ENCODE measurements around the gene CHN2.

Gene CHN2

DNA sequence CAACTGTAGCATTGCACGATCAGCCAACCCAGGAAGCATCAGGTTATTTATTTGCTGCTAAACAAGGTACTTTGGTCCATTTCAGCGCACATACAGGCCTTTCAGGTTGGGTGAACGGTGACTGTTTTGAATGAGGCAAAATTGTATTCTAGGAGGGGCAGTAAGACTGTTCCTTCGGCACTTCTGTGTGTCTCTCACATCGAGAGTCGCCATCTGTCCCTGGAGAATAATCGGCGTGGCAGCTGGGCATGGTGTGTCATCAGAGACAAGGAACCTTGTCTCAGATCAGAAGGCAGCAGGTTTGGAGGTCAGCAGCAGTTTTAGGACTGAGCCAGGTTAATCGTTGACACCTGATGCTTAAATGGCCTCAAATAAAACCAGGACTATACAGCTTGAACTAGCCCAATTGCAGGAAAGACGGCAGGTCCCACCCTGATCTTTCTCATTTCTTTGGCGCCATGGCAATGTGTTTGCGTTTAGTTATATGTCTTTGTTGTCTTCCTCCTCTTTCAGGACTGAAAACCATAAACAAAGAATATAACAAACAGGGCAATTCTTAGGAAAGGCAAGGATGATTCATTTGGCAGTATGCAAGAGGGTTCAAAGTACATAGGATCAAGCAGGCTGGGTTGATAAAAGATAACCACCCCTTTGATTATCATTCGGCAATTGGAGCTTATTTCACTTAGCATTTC, 277.0 kb downstream of the CHN2 start:
- no peak for DNase-seq (ENCODE audit: low spot score)

DNA sequence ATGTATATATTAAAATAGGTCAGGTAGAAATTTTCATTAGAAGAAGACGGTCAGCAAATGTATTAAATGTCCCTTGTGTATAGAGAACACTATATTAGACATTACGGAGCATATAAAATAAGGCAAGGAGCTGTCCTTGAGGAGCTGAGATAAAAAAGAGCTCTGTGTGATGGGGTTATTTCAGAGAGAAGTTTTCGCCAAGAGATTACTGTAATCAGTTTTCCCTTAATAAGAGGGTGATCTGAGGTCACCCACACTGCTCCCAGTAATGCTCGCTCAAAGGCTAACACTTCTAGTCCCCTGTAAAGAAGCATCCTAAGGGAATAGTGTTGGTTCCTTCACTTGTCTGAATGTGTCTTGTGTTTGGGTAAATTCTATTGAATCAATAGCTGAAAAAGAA, 282.3 kb downstream of the CHN2 start:
- no peak for DNase-seq (ENCODE audit: low spot score)

DNA sequence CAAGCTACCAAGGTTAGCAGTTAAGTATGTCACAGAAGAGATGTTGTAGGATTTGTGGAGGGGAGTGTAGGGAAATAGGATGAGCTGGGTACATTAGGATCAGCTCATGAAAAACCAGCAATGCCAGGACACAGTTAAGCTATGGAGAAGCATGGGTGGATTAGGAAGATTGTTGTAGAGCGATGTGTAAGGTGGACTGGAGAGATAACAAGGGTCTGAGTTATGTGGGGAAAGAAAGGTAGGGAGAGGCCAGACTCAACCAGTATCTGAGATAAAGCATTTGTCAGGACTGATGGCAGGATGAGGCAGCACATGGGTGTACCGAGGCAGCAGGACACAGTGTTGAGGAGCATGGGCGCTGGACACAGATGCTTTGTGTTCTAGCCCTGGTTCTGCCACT, 283.7 kb downstream of the CHN2 start:
- DNase-seq (ENCODE audit: low spot score): no peak

DNA sequence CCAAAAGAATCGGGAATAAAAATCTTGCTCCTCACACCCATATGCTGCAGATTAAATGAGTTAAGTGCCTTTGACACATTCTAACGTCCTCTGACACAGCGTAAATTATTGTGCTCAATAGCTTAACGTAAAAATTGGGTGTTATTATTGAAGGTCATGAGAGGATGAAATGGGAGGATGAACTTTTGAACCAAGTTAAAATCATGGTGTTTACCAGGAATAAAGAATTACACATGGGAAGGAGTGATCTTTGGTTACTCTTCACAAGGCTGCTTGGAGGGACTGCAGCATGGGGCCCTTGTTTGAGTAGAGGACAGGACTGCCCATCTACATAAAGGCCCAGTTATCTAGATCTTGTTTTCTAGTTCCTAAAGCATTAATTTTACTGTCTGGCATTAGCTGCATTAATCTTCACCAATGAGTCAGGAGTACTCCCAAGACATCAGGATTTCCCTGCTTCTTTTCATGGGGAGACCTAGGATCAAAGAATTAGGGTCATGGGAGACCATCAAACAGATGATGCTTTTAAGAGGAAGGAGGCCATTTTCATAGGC, 284.2 kb downstream of the CHN2 start:
- no peak for DNase-seq (ENCODE audit: low spot score)

DNA sequence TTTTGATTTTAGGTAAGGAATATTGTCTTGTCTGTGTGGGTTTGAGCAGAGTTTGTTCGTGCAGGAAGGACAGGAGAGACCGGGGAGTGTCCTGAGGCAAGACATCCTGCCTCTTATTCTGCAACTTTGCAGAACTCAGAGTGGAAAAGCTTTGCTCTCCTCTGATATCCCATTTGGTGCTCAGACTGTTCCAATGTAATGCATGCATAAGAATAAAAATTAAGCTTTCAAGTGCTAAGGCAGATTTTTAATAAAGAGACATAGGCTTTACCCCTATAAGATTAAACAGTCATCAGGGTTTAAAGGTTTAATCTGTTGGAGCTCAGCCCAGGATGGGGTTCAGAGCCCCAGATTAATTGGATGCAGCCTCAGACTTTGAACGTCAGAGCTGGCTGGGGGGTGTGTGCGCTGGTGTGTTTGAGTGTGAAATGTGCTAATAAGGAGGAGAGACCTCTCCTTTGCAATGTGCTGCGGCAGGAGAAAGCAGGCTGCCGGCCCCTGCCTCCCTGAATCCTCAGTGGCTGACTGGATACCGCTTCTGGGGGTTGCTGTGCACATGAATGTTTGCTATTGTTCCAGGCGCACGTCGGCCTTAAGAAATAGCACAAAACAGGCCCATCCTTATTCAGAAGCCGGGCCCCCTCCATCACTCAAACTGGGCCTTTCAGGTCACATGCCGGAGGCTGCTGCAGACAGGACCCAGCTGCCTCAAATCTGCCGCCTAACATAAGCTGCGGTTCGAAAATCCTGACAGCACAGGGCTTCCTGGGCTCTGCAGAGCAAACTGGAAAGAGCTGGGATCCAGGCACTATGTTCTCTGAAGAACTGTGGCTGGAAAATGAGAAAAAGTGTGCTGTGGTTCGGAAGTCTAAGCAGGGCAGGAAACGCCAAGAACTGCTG, 285.0 kb downstream of the CHN2 start:
- DNase-seq (ENCODE audit: low spot score): peak; percentile 63

DNA sequence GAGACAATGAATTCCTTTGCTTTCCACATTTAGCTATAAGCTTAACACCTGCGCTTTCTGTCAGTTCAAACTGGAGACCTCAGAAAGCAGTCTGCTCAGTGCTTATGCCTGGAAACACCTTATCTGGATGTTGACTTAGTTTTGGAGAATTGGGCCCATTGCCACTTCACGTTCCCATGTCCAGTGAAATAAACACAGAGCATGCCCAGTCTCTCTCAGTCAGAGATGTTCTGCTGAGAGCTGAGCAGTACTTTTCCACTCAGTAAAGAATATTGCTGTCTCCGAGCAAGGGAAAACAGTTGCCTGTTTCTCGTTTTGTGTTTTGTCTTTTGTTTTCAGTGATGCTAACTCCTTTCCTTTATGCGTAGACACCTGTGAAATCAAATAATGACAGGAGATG, 285.9 kb downstream of the CHN2 start:
- no peak for DNase-seq (ENCODE audit: low spot score)

DNA sequence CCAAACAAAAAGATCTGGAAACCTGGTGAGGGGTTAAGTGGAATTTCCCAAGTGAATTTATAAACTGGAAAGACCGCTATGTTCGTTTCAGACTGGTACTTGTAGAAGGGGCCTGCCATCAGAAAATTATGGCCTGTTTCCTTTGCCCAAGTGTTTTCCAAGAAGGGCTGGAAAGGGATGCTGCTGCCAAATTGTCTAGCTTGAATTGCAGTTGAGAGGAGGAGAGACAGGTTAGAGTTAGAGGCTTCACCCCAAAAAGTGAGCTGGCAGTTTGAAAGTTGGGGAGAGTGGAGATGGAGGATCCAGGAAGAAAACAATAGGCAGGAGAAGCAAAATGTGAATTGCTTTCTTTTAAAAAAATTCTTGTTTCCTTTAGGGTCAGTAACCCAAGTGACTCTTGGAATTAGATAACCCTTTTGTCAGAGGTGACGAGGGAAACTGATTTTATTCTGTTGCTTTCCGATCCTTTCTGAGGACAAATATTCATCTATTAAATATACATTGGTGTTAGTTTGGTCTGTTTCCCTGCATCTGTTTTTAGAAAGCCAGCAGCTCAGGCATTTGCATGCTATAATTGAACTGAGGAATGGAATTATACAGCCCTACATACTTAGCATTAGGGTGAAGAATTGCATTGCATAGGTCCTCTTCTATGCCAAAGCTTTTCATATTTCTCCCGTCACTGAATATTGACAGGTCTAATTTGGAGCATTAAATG, 286.5 kb downstream of the CHN2 start:
- no peak for DNase-seq (ENCODE audit: low spot score)

DNA sequence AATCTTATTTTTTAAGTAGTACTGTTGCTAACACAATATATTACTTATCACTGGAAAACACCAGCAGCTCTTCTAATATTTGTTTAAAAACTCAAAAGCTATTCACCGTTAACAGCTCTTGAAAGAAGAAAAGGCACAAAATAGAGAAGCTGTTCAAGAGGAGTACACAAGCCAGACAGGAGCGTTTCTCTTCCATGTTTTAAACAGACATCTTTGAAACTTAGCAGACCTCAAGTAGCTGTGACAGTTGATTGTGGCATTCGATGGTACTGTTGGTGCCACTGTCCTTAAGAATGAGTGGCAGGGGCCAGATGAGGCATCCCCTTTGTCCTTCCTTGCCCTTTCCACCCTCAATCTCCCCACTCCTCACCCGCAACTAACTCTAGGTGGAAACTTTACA, 287.5 kb downstream of the CHN2 start:
- no peak for DNase-seq (ENCODE audit: low spot score)

DNA sequence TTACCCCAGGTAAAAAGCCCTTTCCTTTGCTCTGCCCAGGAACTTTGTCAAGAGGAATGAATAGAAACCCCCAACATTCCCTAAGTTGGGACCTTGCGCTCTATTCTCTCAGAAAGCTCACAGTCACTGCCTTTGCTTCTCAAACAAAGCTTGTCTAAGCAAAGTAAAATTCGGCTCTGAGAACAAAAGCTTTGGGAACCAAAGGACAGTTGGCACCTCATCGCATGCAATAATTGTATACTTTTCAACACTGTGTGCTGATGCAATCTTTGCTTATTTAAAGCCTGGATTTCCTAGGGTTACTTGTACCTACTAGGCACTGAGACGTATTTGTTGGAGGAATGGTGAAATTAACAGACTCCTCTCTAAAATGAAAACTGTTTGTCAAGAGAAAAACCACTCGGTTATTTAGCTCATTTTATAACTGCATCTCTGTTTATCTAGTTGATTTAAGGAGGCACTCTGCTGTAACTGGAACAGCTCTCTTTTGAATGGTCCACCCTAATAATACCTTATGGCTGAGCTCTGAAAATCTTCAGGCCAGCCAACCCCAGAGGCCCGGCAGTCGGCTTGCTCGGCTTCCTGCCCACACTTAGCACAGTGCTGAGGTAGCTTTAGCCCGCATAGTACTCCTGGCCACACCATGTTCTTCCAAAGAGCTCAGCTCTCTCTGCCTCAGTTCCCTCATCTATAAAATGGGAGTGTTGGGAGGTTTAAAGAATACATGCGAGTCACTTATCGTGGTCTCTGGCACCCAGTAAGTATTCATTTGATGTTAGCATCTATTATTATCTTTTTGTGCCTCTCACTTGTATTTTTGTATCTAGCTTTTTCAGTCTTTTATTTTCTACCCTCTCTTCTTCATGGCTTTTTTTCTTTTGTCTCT, 288.9 kb downstream of the CHN2 start:
- DNase-seq (ENCODE audit: low spot score): no peak

DNA sequence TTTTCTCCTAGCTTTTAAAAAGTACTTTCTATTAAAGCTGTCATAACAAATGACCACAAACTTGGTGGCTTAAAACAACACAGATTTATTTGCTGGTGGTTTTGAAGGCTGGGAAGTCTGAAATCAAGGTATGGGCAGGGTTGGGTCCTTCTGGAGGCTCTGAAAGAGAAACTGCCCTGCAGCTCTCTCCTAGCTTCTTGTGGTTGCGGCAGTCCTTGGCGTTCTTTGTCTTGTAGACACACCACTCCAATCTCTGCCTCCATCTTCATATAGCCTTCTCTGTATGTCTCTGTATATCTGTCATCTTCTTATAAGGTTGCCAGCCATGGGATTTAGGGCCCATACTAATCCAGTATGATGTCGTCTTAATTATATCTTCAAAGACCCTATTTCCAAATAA, 289.7 kb downstream of the CHN2 start:
- no peak for DNase-seq (ENCODE audit: low spot score)

DNA sequence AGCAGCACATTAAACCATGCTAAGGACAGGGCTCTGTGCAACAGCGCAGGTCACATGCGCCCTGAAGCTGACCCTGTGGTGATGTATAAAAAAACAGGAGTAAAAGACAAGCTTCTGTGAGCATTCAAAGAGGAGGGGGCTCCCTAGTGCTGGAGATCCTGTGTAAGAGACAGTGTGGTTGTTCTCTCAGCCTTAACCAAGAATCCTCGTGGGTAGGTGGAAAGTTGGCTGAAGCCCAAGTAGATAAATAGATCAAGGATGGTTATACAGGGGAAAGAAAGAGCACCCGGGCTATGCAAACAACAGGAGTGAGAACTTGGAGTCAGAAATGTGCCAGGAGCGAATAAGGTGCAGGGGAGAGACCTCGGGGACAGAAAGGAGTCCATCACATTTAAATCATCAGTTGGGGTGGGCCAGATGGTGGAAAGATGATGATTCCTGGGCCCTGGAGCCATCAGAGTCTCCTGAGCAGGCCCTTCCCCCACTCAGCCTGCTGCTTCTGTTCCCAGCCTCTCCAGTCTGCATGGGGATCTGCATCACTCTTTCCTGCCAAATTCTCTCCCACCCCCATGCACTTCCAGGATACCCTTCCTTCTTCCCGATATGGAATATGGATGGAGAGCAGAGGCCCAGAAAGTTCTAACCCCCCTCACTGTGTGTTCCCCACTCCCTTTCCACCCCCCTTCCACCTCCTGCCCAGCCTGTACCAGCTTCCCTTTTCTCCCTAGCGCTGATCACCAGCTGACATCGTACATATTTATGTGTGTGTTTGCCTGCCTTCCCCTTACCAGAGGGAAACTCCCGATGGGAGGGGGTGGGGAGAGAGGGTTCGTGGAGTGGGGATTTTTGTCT, 291.0 kb downstream of the CHN2 start:
- no peak for DNase-seq (ENCODE audit: low spot score)

DNA sequence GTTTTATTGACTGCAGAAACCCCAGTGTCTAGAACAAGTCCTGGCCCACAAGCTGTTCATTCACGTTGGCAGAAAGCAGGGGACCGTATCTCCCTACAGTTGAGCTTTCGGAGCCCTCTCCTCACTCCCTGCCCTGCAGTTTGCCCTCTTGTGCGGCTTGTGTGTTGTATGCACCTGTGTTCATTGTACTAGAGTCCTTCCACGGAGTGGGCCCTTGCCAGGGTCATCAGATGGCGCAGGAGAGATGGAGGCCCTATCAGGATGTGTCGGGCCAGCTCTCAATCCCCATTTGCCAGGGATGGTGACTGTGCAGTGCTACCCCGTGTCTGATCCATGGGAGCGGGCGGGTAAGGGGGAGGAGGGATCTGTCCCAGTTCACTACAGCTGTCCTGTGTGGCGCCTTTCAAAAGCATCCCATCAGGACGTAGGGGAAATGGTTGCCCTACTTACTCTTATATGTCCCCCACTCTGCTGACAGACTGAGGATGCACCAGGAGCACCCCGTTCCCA, 291.7 kb downstream of the CHN2 start:
- no peak for DNase-seq (ENCODE audit: low spot score)

DNA sequence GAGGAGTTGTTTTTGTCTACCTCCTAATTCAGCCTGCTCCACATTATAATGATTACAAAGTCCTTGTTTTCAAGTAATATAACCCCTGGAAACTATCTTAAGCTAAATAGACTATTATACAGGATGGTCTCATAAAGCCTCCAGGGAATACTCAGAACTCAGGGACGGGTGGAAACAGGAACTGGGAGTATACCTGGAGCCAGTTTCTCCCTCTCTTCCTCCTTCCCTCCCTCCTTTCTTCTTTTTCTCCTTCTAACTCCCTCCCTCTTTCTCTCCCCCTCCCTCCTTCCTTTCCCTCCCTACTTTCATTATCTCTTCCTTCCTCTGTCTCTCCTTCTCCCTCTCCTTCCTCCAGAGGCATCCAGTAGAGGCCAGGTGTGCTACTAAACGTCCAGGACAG, 292.8 kb downstream of the CHN2 start:
- DNase-seq (ENCODE audit: low spot score): no peak

DNA sequence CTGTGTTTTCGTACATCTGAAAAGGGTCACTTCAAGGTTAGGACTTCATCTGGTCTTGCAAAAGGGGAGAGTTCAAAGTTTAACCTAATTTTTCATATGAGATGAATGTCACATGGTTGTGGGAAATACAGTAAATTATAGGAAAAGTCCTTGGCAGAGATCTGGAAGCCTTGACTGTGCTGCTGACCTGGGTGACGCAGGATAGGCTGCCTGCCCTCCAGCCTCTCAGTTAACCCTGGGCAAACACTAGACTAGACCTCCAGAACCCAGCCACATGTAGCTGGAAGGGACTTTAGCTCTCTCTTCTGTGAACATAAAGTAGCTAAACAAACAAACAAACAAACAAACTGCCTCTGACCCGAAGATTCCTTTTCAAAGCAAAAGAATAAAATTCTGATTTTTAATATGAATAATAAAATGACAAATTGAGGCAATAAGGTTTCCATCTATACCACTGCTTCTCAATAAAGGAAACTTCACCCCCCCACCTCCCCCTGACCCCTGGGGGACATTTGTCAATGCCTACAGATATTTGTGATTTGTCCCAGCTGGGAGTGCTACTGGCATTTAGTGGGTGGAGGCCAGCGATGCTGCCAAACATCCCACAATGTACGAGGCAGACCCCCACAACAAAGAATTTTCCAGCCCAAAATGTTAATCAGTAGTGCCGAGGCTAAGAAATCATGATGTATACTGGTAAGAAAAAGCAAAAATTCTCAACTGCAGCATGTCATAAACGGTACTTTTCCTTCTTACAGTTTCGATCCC, 293.8 kb downstream of the CHN2 start:
- DNase-seq (ENCODE audit: low spot score): no peak

DNA sequence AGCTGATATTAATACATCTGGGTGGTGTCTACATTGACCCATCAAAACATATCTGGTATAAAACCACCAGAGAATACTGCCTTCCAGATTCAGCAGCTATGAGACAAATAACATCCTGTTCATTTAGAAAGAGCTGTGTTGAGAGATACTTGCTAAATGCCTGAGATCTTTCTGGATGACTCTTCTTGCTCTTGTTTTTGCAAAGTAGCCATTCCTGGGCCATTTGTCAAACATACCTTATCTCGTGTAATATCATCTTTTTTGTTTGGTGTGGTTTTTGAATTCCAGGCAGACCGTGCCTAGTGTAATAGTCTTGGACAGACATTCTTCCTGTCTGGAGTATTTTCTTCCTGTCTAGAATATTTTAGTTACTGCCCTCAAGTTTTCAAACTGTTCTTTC, 294.4 kb downstream of the CHN2 start:
- no peak for DNase-seq (ENCODE audit: low spot score)

DNA sequence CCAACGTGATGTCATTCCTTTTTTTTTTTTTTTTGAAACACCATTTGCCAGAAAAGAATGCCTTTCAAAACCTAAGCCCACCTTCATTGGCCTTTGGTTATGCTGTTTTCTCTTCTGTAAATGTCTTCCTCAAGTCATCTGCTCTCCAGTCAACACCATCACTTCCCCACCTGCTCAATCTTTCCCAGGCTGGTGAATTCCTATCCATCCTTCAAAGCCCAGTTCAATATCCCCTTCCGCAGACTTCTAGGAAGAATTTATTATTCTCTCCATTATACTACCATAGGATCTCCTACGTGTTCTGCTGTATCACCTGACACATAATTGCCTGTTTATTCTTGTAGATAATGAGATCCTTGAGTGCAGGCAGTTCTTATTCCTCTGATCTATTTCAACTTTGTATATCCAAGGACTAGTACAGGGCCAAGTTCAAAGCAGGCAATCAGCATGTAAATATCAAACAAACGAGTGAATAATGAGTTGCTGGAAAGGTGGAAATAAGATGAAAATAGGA, 295.6 kb downstream of the CHN2 start:
- no peak for DNase-seq (ENCODE audit: low spot score)

DNA sequence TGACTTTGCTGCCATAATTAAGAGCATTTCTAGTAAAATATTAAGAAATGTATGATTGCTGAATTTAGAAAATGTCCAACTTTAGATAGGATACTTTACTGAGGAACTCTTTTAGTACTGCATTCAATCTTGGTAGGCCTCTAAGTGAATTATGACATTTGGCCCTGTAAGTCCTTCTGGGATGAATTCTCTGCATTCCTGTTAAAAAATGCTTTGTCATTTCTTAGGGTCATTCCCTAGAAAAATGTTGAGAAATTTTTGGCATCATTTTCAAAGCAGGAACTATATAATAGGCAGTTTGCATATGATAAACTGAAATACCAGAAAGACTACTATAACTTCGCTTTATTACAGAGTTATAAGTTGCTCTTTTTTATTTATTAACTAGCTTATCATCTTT, 299.8 kb downstream of the CHN2 start:
- no peak for DNase-seq (ENCODE audit: low spot score)

DNA sequence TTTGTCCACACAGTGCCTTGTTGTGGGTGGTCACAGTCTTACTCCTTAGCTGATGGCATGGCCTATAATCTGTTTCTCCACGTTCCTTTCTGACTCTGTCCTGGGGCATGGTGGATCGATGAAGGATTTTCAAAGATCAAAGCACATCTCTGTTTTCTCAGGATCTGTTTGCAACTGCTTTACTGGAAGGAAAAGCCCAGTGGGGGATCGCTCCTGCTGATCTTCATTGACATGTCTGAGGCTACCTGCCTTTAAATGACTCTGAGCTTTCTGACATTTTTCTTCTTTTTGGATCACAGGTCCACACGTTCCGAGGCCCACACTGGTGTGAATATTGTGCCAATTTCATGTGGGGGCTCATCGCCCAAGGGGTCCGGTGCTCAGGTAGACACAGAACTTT, 301.1 kb downstream of the CHN2 start:
- DNase-seq (ENCODE audit: low spot score): no peak

DNA sequence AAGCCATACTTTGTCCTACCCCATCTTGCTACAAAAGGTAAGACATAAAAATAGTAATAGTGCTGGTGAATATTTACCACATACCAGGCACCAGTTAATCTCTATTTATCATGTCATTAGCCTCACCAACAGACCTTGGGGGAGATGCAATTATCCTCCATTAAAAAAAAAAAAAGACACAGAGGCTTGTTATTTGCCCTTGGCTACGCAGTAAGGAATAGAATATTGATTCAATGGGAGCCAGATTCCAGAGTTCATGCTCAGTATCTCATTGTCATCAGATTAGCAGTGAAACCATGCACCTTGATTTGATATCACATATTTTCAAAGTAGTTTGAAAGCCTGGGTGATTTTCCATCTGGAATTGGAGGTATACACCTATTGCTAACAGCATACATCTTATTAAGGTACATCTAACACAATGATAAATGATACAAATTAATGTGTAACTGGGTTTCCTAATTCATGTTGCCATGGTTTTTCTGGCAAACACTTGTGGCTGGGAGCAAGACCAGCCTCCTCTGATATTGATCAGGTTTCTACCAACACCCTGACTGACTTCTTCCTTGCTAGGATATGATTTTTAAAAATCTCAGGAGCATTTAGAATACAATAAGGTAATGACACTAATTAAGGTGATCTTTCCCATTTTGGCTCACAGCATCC, 301.9 kb downstream of the CHN2 start:
- DNase-seq (ENCODE audit: low spot score): no peak

Data from ecto neural progenitor cell (in vitro differentiated cells).